ENCODE measurements around the gene AXIN2.

- no peak for TF ChIP-seq CTCF (IDR thresholded peaks at IDR 0.05 in 4 of 5, conservative IDR thresholded peaks at IDR 0.05 in 1 of 5)
- TF ChIP-seq POLR2A (IDR thresholded peaks at IDR 0.05): no peak
Measured at GRCh38 chr17:65589321-65589720, 27.9 kb upstream of the AXIN2 start.
